ENCODE data around the gene CADM1.

Gene CADM1

DNA sequence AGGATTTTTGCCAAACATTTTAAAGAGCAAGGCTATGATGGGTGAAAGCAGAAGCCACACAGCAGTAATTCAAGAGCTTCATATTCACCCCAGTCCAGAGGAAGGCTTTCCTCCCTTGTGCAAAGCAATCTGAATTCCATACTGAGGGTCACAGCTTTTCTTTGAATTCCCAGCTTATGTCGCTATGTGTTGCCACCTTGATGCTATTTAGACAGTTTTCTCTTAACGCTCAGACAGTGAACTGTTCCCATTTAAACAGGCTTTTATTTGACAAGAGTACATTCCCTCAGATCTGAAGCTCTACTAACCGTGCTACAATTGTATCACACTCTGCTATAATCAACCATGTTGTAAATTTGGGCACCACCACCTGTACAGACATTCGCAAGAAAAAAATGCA, 279.7 kb downstream of the CADM1 start:
- no peak for DNase-seq

- no peak for DNase-seq
Measured at GRCh38 chr11:115222863-115223530, 281.2 kb downstream of the CADM1 start.

DNA sequence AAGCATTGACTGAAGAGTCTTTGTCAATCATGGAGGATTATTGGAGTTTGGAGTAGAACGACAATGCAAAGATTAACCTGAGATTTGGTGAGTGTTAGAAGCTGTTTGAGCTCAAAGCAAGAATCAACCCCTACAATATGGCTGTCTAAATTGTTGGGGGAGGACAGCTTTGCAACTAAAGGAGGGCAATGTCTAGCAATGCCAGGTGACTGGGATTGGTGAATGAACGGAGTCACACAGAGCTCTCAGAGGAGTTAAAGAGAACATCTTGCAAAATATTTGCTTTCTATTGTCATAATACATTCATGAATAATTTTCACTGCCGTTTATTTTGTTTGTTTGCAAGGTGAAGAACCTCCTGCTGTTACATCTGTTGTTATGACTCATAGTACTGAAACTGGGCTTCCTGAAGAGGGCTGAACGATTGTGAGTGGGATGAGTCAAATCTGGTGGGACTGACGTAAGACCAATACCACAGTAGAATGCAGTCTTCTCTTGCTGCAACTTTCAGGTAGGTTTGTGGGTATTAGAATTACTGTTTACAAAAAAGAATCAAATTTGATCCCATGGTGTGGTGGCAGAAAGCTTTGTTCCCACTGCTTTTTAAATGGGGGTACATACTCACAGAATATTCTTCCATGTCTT, 281.9 kb downstream of the CADM1 start:
- peak; percentile 62 for DNase-seq

DNA sequence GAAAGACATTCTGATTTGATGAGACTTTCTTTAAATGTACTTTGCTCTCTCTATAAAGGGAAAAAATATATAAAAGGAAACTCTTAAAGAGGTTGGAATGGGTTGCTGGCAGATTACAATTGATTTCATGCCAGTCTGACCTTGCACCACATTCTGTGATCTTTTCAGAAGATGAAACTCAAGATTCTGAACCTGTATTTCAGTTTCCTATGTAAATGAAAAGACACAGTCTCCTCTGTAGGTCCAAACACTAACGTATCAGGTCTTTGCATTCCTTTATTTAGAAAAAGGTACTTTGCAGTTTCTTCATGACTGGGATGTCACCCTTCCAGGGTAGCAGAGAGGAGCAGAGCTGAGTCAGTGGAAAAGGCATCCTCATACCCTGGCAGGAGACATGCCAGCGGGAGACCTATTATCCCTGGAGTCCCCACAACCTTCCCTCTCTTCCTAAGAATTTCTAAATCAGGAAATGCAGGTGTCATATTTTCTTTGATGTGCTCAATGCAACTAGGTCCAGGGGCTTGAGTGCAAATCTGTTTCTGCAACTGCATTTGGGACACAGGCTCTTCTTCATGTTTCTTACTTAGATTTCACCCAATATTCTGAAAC, 282.6 kb downstream of the CADM1 start:
- no peak for DNase-seq

GRCh38 chr11:115220911-115221310, 283.3 kb downstream of the CADM1 start:
- no peak for DNase-seq

- no peak for DNase-seq
Measured at GRCh38 chr11:115220423-115220822, 283.8 kb downstream of the CADM1 start.

DNA sequence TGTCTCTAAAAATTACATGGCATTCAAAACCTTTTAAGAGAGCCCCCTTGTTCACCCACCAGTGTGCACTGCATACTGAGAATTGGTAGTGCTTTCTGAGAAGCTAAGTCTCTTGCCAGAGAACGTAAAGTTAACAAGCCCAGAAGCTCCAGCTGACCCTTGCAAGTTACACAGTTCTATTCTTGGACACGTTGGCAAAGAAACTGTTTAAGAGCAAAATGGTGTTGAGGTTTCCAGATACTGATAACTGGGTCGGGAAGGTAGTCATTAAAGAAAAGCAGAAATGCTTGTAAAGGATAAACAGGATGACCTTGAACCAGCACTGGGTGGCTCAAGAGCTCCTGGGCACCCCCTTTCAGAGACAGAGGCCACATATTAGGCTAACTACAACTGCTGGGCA, 284.8 kb downstream of the CADM1 start:
- DNase-seq, result no peak

DNA sequence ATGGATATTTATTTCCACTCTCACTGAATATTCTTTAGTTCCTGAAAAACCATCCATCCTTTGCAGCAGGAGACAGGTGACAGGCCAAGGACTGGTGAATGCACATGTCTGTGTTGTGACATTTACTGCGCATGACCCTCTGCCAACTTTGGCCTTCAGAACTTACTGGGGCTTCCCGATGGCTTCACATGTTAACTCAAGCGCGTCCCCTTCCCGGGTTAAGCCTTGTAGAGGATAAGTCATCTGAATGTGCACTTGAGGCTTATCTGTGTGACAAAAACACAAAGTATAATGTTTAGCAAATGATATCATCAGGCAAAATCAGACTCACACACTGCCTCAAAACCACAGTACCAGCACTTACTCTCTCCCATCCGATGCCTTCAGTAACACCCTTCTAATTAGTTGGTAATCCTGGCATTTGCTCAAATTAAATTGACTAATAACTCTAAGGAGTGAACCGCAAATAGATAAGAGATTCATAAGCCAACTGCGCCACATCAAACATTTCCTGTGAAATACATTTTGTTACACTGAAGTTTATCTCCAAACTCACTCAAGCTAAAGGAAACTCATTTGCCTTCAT, 286.4 kb downstream of the CADM1 start:
- DNase-seq, result no peak

DNA sequence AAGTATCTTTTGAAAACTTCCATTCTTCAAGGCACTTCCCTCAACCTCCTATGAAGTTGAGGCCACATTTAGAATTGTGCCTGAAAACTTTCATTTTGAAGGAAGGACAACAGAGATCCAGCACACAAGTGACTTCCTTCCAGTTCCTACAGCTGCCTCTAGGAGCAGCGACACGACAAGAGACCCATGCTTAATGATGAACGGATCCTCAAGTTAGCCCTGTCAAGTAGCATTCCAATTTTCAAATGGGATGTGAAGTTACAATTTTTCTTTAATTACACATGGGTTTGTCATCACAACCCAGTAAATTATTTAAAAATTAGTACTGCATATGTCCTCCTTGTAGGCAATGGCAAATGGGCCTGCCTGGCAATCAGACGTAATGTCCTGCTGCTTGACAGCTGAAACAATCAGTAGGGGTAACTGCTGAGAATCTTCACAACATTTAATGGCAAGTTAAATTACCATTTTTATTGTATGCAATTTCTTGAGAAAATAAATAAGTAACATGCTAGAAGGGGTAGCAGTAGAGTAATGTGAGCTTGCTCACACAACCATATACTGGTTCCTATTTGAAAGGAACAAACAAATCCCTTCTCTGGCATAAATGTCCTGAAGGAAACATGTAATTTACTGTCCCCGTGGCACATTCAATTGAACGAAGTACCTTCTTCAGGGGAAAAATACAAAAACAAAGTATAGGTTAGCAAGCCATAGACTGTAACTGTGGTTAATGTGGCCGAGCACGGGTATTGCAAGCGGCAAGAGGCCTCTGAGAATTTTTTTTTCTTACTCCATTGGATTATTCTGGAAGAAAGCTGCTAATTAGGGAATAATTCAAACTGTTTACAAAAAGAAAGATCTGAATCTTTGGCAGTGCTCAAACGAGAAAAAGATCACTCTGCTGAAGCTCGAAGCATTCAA, 288.3 kb downstream of the CADM1 start:
- DNase-seq, result peak; percentile 9

- no peak for DNase-seq
Measured at GRCh38 chr11:115214644-115215234, 289.5 kb downstream of the CADM1 start.

- DNase-seq, result no peak
Measured at GRCh38 chr11:115213007-115213406, 291.2 kb downstream of the CADM1 start.

DNA sequence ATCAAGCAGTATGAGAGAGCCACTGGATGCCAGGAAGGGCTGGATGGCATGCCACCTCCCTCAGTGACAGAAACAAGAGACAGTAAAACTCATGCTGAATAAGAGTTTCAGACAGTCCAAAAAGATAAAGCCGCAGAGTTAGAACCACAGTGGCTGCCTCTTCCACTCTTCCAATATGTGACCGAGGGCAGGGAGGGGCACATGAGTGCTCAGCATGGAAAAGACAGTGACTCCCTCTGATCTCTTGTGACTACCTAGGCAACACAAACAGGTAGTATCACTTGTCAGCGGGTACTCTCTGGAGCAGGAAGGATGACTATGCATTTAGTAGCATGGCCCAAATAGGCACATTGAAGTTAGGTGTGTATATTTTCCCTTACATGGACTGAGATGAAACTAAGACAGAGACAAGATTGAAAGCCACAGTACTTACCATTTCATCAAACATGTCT, 295.4 kb downstream of the CADM1 start:
- no peak for DNase-seq

GRCh38 chr11:115207916-115208315, 296.3 kb downstream of the CADM1 start:
- DNase-seq, result no peak

DNA sequence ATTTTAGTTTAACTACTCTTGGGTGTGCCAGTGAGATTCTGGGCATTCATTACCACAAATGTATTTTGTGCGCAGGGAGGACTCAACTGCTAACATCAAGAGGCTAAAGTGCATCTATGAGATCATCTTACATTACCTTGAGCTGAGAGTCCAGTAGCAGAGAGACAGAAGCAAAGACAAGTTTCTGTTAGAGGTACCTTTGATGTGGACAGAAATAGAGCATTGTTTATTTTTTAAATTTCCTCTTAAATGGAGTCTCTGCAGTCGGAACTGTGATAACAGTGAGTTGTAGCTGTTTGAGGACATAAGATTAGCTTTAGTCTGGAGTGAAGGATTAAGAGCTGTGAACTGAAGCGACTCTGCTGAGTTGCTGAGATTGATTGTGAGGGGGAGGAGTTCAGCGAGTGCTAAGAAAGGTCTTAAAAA, 297.0 kb downstream of the CADM1 start:
- DNase-seq, result no peak

- no peak for DNase-seq
Measured at GRCh38 chr11:115206365-115207022, 297.7 kb downstream of the CADM1 start.

- peak; percentile 21 for DNase-seq
Measured at GRCh38 chr11:115202900-115203552, 301.2 kb downstream of the CADM1 start.

DNA sequence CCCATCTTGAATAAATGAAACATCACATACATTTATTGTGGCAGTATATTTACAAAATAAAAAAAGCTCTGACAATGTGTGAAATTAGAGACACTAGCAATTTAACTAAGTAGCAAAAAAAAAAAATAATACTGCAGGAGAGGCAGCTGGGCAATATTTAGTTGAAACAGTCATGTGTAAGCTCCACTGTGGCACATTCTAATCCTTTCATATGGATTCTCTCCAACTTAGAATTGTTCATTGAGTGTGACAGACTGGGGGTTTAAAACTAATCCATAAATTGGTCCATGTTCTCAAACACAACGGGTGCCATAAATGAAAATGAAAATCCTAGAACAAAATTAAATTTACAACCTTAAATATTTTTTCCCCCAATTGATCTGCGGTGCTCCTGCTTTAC, 302.1 kb downstream of the CADM1 start:
- DNase-seq, result peak; percentile 54

DNA sequence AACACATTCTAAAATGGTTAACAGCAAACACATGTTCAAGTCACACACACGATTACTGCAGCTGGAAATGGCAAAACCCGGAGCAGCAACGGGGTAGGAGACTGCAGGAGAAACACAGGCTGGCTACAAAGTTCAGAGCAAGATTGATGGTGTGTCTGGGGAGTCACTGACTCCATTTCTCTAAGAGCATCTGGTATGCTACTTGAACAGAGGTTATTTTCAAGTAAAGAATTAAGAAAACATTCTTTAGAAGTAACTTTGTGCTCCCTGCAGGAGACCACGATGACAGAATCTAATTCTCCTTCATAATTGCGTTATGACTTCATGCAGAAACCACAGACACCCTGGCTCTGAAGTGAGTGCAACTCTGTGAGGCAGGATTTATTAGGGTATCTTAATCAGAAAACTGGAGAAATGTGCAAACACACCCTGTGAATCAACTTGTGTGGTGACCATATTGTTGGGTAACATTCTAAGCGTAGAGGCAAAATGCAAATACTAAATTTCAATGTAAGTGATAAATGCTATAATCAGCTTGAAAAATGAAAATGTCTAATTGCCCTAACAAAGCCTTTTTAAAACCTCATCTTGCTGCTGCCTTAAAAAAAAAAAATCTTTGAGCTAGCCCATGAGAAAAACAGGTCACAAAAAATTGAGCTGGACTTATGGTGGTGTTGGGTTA, 303.0 kb downstream of the CADM1 start:
- DNase-seq, result no peak

GRCh38 chr11:115199481-115200069, 304.6 kb downstream of the CADM1 start:
- no peak for DNase-seq

GRCh38 chr11:115198321-115198741, 305.9 kb downstream of the CADM1 start:
- peak; percentile 89 for DNase-seq
